Right lobe of liver (tissue), 4 donors: ENCODE results near the gene MEGF10.

Source experiments
- CTCF ChIP-seq, 4 donors: fragments of 200-600 bp in 3 of 4; fragments of 450-650 bp in 1 of 4; IDR thresholded peaks; one replicate each; pipeline versions ENCODE4 v1.5.1 to v1.8.0; 2016 to 2022; ENCODE audit warnings: antibody characterized with exemption in 4 of 4, mild to moderate bottlenecking in 2 of 4
- POLR2A ChIP-seq: fragments of 450-650 bp; IDR thresholded peaks from one replicate; pipeline ENCODE4 v1.6.1; 2017; ENCODE audit warnings: antibody characterized with exemption, mild to moderate bottlenecking
- donor health status: DM: no; HTN: no; CAD: no.
- donor health status: DM: no; HTN: no; CAD: no.
- donor health status: DM: no; HTN: yes; CAD: no.

- TF ChIP-seq CTCF (IDR thresholded peaks at IDR 0.05): no peak
- no peak for TF ChIP-seq POLR2A
These were observed 145.2 kb downstream of the MEGF10 start for GRCh38 chr5:127435821-127436220.
